Endothelial cell (in vitro differentiated cells): ENCODE results near the gene TLR7. TPM values are rescaled to one million over a fixed set of nuclear protein-coding genes. Genes with fewer than 3 reads are reported as not detected.

ENCODE experiments used
- DNase-seq: peaks from one replicate; pipeline ENCODE4 v3.0.0; 2021; ENCODE audit warnings: low spot score
- H3K27ac Mint-ChIP-seq: one replicate; pipeline ENCODE4 v1.8.0; 2021; ENCODE audit warnings: mixed read lengths, inconsistent platforms; ENCODE audit not compliant: unreplicated experiment
- H3K27me3 Mint-ChIP-seq: one replicate; pipeline ENCODE4 v1.8.0; 2021; ENCODE audit warnings: mild to moderate bottlenecking, moderate library complexity, mixed read lengths, inconsistent platforms; ENCODE audit not compliant: unreplicated experiment
- H3K36me3 Mint-ChIP-seq: one replicate; pipeline ENCODE4 v1.8.0; 2021; ENCODE audit warnings: mild to moderate bottlenecking, low read depth, mixed read lengths, inconsistent platforms; ENCODE audit not compliant: unreplicated experiment
- H3K4me1 Mint-ChIP-seq: one replicate; pipeline ENCODE4 v1.8.0; 2021; ENCODE audit warnings: mild to moderate bottlenecking, mixed read lengths, inconsistent platforms; ENCODE audit not compliant: unreplicated experiment
- H3K4me3 Mint-ChIP-seq: one replicate; pipeline ENCODE4 v1.8.0; 2021; ENCODE audit warnings: mild to moderate bottlenecking, mixed read lengths, inconsistent platforms; ENCODE audit not compliant: unreplicated experiment
- H3K9me3 Mint-ChIP-seq: one replicate; pipeline ENCODE4 v1.8.0; 2021; ENCODE audit warnings: mixed read lengths, inconsistent platforms; ENCODE audit not compliant: unreplicated experiment
- total RNA-seq: library from RNA; stranded (reverse); fragmentation: NEBNext Ultra II Directional; extraction: Animal tissue kit (Norgen Biotek cat#: 25700); gene quantifications from one replicate; pipeline ENCODE4 v1.2.1, GENCODE V29; 2021; ENCODE audit not compliant: unreplicated experiment
- TF ChIP-seq, protein P1 (sequence below): fragments of 200-600 bp; sonication (generic); IDR thresholded peaks from one replicate; pipeline ENCODE4 v1.5.0; 2021; ENCODE audit warnings: antibody characterized with exemption; ENCODE audit not compliant: unreplicated experiment

TLR7 gene
- total RNA-seq, 1 donor from 2014 or later = not detected

DNA sequence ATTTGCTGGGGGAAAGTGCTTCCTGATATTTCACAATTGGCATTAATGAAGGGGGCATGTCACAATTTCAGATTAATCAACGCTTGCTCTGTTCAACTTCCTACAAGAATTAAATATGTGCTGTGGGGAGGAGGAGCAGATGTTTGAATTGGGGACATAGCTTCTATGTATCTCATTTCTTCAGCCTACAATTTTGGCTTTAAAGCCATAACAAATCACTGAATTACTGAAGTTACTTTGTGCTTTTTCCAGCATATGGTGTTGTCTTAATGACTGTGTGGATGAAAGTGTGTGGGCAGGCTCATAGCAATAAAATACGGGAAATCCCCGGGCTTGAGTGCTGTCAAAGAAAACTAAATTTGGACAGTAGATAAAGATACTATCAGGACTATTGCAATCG is 813 bp downstream of the TLR7 start:
- Mint-ChIP-seq H3K36me3 (no peaks in the 10 kb centered on the region), H3K27me3 (no peaks in the 10 kb centered on the region), H3K4me1 (no peaks in the 10 kb centered on the region), H3K9me3 (no peaks in the 10 kb centered on the region), H3K4me3 (no peak overlapping the region), H3K27ac (no peak overlapping the region)
- TF ChIP-seq, protein P1, sequence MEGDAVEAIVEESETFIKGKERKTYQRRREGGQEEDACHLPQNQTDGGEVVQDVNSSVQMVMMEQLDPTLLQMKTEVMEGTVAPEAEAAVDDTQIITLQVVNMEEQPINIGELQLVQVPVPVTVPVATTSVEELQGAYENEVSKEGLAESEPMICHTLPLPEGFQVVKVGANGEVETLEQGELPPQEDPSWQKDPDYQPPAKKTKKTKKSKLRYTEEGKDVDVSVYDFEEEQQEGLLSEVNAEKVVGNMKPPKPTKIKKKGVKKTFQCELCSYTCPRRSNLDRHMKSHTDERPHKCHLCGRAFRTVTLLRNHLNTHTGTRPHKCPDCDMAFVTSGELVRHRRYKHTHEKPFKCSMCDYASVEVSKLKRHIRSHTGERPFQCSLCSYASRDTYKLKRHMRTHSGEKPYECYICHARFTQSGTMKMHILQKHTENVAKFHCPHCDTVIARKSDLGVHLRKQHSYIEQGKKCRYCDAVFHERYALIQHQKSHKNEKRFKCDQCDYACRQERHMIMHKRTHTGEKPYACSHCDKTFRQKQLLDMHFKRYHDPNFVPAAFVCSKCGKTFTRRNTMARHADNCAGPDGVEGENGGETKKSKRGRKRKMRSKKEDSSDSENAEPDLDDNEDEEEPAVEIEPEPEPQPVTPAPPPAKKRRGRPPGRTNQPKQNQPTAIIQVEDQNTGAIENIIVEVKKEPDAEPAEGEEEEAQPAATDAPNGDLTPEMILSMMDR = no peak
- no peak for DNase-seq

DNA sequence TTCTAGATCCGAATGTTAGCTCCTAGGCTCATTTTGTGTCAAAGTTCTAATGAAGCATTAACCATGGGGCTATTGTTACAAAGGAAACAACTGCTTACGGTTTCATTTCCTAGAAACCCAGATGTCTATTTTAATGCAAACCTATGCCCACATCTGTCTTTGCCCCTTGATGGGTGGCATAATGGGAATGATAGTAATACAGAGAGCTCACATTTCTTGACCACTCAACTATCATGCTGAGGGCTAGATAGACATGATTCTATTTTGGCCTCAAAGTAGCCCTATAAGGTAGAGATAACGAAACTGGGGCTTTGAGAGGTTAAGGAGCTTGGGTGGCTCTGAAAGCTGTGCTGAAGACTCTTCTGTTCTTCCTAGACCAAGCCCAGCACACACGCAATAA is 1.9 kb downstream of the TLR7 start:
- TF ChIP-seq, protein P1 = no peak
- no peak for DNase-seq
- Mint-ChIP-seq H3K36me3 (no peaks in the 10 kb centered on the region), H3K4me1 (no peaks in the 10 kb centered on the region), H3K27ac (no peak overlapping the region), H3K27me3 (no peaks in the 10 kb centered on the region), H3K4me3 (no peak overlapping the region), H3K9me3 (no peaks in the 10 kb centered on the region)

DNA sequence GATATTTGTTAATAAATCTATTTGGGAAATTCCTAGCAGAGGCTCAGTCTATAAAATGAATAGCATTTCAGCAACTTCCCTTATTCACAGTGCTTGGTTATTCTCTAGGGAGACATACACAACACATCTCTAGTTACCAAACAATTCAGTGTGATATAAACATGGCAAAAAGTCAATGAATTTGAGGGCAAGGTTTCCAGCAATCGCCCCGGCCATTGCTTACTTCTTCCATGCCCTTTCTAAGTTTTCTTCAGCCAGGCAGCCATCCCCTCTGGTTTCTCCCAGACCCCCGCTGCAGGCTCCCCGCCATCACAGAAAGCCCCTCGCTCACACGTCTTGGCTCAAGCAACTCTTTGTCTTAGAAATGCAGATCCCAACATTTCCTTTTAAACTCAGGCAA is 4.4 kb downstream of the TLR7 start:
- Mint-ChIP-seq H3K4me3 (no peak overlapping the region), H3K36me3 (no peaks in the 10 kb centered on the region), H3K27ac (no peak overlapping the region), H3K9me3 (no peaks in the 10 kb centered on the region), H3K4me1 (no peaks in the 10 kb centered on the region), H3K27me3 (no peaks in the 10 kb centered on the region)
- TF ChIP-seq, protein P1 = no peak
- DNase-seq = no peak

DNA sequence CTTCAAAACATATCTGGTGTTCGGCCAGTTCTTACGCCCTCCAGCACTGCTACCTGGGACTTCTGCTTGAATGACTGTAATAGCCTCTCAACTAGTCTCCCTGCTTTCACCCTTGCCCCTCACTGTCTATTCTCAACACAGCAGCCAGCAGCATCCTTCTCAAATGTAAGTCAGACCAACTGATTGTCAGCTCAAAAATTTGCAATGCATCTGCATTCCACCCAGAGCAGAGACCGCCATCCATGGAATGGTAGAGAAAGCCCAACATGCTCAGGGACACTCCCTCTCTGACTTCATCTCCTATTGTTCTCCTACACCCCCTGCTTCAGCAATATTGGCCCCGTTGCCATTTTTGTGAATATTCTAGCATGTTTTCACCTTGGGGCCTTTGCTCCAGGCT is 5.9 kb downstream of the TLR7 start:
- TF ChIP-seq, protein P1 = no peak
- Mint-ChIP-seq H3K27ac (no peak overlapping the region), H3K27me3 (no peaks in the 10 kb centered on the region), H3K4me1 (no peaks in the 10 kb centered on the region), H3K4me3 (no peak overlapping the region), H3K36me3 (no peaks in the 10 kb centered on the region), H3K9me3 (no peaks in the 10 kb centered on the region)
- DNase-seq = no peak

DNA sequence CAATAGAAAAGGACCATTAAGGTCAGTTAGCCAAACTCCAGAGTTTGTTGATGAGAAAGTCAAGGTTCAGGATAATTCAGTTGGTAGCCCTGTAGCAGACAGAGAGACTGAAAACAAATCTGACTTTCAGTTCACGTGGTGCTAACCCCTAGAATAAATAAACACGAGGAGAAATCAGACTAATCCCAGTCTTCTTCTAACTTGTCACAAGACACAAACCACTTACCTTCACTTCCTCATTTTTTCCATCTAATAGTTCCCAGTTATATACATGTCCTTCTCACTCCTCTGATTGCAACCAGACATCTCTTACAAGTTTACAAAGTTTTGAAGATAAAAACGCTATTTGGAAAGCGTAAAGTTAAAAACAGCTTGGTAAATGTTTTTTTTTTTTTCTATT is 7.7 kb downstream of the TLR7 start:
- Mint-ChIP-seq H3K27me3 (no peaks in the 10 kb centered on the region), H3K9me3 (no peaks in the 10 kb centered on the region), H3K27ac (no peak overlapping the region), H3K4me3 (no peak overlapping the region), H3K36me3 (no peaks in the 10 kb centered on the region), H3K4me1 (no peaks in the 10 kb centered on the region)
- no peak for DNase-seq
- TF ChIP-seq, protein P1 = no peak
